ENCODE measurements around the gene SH3D19.

- TF ChIP-seq CTCF (IDR thresholded peaks at IDR 0.05; ENCODE audit: low read depth, low read length) (no peak), EZH2phosphoT487 (IDR thresholded peaks at IDR 0.05; ENCODE audit: low read depth) (no peak)
These were observed 11.9 kb downstream of the SH3D19 start for GRCh38 chr4:151313306-151314009.

Data from OCI-LY3 (cell line).